Tibial nerve (tissue), 4 donors: Measurements from ENCODE around the gene VSTM4. TPM values are rescaled to one million over a fixed set of nuclear protein-coding genes. Genes with fewer than 3 reads are reported as not detected.

ENCODE experiments used
- DNase-seq, 2 donors: peaks; one replicate each; pipeline ENCODE4 v3.0.0-alpha.2; 2019; ENCODE audit warnings: low spot score in 2 of 2
- H3K27ac ChIP-seq, 4 donors: fragments of 200-600 bp; sonication (generic) in 3 of 4; one replicate each; pipeline ENCODE4 v1.5.1; 2017 to 2019; ENCODE audit warnings: mild to moderate bottlenecking in 1 of 4
- H3K27me3 ChIP-seq, 2 donors: fragments of 200-600 bp; sonication (generic) in 1 of 2; one replicate each; pipeline versions ENCODE4 v1.5.1 to v1.6.0; 2017 to 2019
- H3K36me3 ChIP-seq, 3 donors: fragments of 200-600 bp; sonication (generic); one replicate each; pipeline ENCODE4 v1.5.1; 2018 to 2019
- H3K4me1 ChIP-seq, 4 donors: fragments of 200-600 bp; sonication (generic) in 3 of 4; one replicate each; pipeline ENCODE4 v1.5.1; 2017 to 2019
- H3K4me3 ChIP-seq, 4 donors: fragments of 200-600 bp; sonication (generic) in 3 of 4; one replicate each; pipeline ENCODE4 v1.5.1; 2017 to 2019; ENCODE audit warnings: mild to moderate bottlenecking in 1 of 4, moderate library complexity in 1 of 4
- H3K9me3 ChIP-seq, 4 donors: fragments of 200-600 bp; sonication (generic) in 3 of 4; one replicate each; pipeline ENCODE4 v1.5.1; 2017 to 2019
- EP300 ChIP-seq, 2 donors: sonication (generic); formaldehyde crosslinking; IDR thresholded peaks; one replicate each; pipeline ENCODE4 v1.6.1; 2017; ENCODE audit warnings: antibody characterized with exemption in 2 of 2, mild to moderate bottlenecking in 1 of 2
- POLR2A ChIP-seq, 2 donors: fragments of 450-650 bp; IDR thresholded peaks; one replicate each; pipeline ENCODE4 v1.6.1; 2017; ENCODE audit warnings: antibody characterized with exemption in 2 of 2, mild to moderate bottlenecking in 2 of 2, moderate library complexity in 2 of 2
- WGBS, 2 donors: methylation state at CpG; one replicate each; pipeline ENCODE4 v1.1.5; 2018; 5-methylcytosine and 5-hydroxymethylcytosine counted together
- total RNA-seq, 4 donors: library from RNA; depleted of rRNA; stranded (reverse); fragments of >200 nt; gene quantifications; one replicate each; pipeline ENCODE4 v1.1.0, GENCODE V29; 2016
- TF ChIP-seq, protein P1 (sequence below), 5 experiments: fragments of 200-600 bp in 3 of 5; fragments of 450-650 bp in 2 of 5; sonication (generic) in 3 of 5; IDR thresholded peaks; one replicate each; pipeline ENCODE4 v1.5.1; 2016 to 2019; ENCODE audit warnings: antibody characterized with exemption in 5 of 5, mild to moderate bottlenecking in 3 of 5, moderate library complexity in 2 of 5

VSTM4 gene
- total RNA-seq, 4 donors from 2014 or later = 9.8 to 18.2 (median 12.8) TPM

DNA sequence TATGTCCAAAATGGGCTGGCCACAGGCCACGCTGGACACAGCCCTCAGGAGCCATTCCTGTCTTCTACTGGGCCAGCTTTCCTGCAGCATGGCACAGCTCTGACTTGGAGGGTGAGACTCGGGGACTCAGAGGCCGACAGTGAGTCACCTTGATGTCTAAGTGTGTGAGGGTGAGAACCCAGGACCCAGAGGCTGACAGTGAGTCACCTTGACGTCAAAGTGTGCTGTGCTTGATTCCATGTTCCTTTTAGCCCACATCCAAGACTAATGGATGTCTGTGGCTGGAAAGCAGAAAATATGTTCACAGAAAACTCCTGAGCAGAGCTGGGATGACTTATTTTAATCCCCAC is 24.5 kb upstream of the VSTM4 start:
- H3K27ac ChIP-seq = peak overlapping the region in 2 of 4 donors; percentile 19 to 78
- H3K4me3 ChIP-seq = no peak overlapping the region
- TF ChIP-seq, protein P1, sequence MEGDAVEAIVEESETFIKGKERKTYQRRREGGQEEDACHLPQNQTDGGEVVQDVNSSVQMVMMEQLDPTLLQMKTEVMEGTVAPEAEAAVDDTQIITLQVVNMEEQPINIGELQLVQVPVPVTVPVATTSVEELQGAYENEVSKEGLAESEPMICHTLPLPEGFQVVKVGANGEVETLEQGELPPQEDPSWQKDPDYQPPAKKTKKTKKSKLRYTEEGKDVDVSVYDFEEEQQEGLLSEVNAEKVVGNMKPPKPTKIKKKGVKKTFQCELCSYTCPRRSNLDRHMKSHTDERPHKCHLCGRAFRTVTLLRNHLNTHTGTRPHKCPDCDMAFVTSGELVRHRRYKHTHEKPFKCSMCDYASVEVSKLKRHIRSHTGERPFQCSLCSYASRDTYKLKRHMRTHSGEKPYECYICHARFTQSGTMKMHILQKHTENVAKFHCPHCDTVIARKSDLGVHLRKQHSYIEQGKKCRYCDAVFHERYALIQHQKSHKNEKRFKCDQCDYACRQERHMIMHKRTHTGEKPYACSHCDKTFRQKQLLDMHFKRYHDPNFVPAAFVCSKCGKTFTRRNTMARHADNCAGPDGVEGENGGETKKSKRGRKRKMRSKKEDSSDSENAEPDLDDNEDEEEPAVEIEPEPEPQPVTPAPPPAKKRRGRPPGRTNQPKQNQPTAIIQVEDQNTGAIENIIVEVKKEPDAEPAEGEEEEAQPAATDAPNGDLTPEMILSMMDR (IDR thresholded peaks at IDR 0.05) = no peak
- no peak for TF ChIP-seq POLR2A (IDR thresholded peaks at IDR 0.05)
- TF ChIP-seq EP300 (IDR thresholded peaks at IDR 0.05) = no peak
- 83 to 91% methylated on average over 4 of the region's 4 CpGs for WGBS, 2 donors
- no peaks in the 10 kb centered on the region for H3K9me3 ChIP-seq
- DNase-seq = no peak
- H3K27me3 ChIP-seq = no peaks in the 10 kb centered on the region
- peaks cover 0 to 26% (median 8%) of the 10 kb centered on the region in 4 donors for H3K4me1 ChIP-seq
- H3K36me3 ChIP-seq = no peaks in the 10 kb centered on the region

DNA sequence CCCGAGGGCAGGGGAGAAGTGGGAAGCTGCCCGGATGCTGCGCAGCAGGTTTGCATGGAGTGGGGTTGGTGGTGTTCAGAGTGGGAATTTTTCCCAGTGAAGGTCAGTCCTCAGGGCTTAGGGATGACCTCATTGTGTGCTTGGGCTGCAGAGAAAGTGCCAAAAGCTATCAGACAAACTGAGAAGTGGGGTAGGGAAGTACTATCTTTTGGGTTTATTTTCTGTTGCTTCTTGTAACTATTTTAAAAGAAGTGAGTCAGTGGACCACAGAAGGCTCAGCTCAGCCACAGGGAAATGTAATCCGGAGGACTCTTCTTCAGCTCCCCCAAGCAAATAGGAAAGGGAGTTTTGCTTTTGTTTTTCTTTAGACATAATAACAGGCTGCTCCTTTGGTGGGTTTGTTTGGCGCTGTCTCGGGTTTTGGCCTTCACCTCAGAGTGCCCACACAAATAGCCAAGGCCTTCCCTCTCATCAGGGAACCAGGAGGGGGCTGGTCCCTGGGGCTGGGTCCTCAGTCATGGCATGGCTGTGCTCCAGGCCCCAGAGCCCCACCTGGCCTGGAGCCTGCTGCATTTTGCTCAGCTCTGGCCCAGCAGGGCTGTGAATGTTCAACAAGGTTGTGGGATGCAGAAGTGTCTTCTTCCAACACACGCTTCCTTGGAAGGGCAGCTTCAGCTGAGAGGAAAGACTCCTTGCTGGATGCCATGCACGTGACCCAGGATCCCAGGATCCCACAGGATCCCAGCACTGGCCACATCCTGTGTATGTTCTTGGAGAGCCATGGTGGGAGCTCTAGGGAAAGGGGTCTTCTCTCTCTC is 23.9 kb upstream of the VSTM4 start:
- 42 to 53% methylated on average over 7 to 8 of the region's 8 CpGs for WGBS, 2 donors
- peak overlapping the region in 2 of 4 donors; percentile 19 to 78 for H3K27ac ChIP-seq
- TF ChIP-seq, protein P1 (IDR thresholded peaks at IDR 0.05) = no peak
- TF ChIP-seq EP300 (IDR thresholded peaks at IDR 0.05) (no peak), POLR2A (IDR thresholded peaks at IDR 0.05) (no peak)

DNA sequence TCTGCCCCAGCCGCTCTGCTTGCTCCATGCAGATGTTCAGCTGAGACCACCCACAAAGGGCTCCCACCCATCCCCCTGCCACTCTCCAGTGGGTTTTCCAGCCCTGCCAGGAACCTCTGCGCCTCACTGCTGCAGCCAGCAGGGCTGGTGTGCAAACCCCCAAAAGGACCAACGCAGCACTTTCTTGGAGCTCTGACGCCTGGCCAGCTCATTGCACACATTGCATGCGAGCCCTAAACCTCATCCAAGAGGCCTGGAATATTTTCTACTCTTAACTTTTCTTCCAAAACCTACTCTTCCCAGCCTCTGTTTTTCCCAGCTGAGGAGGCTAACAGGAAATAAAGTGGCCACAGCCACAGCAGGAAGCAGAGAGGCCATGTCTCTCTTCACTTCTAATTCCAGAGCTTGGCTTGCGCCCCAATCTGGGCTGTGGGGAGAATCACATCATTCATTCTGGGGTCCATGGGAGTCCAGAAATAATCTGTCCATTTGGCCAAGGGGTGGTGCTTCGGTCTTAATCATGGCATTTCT is 23.1 kb upstream of the VSTM4 start:
- no peak for DNase-seq
- WGBS, 2 donors = 78 to 81% methylated on average over 7 of the region's 7 CpGs
- Histone ChIP-seq H3K36me3 (no peaks in the 10 kb centered on the region), H3K9me3 (no peaks in the 10 kb centered on the region), H3K4me1 (peaks cover 0 to 26% (median 8%) of the 10 kb centered on the region in 4 donors), H3K27ac (no peak overlapping the region), H3K27me3 (no peaks in the 10 kb centered on the region), H3K4me3 (no peak overlapping the region)
- TF ChIP-seq POLR2A (IDR thresholded peaks at IDR 0.05) (no peak), EP300 (IDR thresholded peaks at IDR 0.05) (no peak)
- TF ChIP-seq, protein P1 (IDR thresholded peaks at IDR 0.05) = no peak

More for the DNA sequence above, 23.9 kb upstream of the VSTM4 start:
- Histone ChIP-seq H3K4me3 (no peak overlapping the region), H3K36me3 (no peaks in the 10 kb centered on the region), H3K27me3 (no peaks in the 10 kb centered on the region), H3K4me1 (peaks cover 0 to 26% (median 8%) of the 10 kb centered on the region in 4 donors), H3K9me3 (no peaks in the 10 kb centered on the region)
- no peak for DNase-seq

DNA sequence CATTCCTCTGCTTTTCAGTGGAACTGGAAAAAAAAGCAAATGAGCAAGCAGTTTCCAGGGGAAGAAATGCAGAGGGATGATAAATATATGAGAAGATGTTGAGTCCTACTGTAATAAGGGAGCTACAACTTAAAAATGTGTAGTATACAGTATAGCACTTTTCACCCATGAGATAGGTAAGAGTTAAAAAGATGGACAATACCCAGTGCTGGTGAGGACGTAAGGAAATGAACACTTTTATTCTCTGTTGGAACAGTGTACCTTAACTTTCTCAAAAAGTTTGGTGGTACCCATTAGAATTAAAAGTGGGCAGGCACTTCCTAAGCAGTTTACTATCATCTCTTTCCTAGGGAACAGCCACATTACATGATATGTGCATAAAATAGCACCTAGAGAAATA is 21.2 kb upstream of the VSTM4 start:
- TF ChIP-seq, protein P1 (IDR thresholded peaks at IDR 0.05) = no peak
- TF ChIP-seq POLR2A (IDR thresholded peaks at IDR 0.05) = no peak
- TF ChIP-seq EP300 (IDR thresholded peaks at IDR 0.05) = no peak
- no peak for DNase-seq
- no peaks in the 10 kb centered on the region for H3K9me3 ChIP-seq
- H3K27ac ChIP-seq = peak overlapping the region in 1 of 4 donors; percentile 11
- WGBS, 2 donors = 35 to 40% methylated on average over 1 of the region's 1 CpG
- no peaks in the 10 kb centered on the region for H3K36me3 ChIP-seq
- no peaks in the 10 kb centered on the region for H3K27me3 ChIP-seq
- H3K4me3 ChIP-seq = no peak overlapping the region
- peaks cover 0 to 26% (median 8%) of the 10 kb centered on the region in 4 donors for H3K4me1 ChIP-seq
